GM21360 (cell line): Measurements from ENCODE around the gene FREY1.

Source experiments
- ATAC-seq: cut with Tn5 transposase; IDR thresholded peaks from one replicate; pipeline ENCODE4 v1.9.1; 2021; ENCODE audit warnings: mild to moderate bottlenecking, moderate library complexity; ENCODE audit not compliant: unreplicated experiment

FREY1 gene

DNA sequence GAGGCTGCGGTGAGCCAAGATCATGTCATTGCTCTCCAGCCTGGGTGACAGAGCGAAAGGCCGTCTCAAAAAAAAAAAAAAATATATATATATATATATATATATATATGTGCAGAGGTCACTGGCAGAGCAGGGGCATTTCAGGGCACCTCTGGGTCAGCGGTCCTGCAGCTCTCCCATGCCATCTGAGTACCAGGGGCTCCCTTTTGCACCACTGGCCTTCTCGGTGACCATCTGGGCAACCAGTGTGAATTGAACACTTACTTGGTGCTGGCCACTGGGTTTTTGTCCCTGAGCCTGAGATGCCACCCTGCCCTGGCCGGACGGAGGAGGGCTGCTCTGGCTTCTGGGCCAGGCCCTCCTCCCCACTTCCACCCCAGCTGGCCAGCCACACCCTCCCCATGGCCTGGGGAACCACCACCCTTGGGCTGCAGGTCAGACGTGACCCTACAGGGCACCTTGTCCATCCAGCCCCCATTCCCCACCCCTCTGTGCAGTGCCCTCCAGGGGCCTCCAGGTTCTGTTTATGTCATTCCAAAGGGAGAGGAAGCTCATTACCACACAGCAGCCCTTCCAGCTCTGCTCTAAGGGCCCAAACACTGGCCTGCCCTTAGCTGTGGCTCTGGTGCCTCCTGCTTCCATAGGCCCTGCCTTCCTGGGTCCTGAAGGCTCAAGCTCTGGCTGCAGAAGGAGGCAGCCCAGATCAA is 11.4 kb downstream of the FREY1 start:
- ATAC-seq, result no peak

DNA sequence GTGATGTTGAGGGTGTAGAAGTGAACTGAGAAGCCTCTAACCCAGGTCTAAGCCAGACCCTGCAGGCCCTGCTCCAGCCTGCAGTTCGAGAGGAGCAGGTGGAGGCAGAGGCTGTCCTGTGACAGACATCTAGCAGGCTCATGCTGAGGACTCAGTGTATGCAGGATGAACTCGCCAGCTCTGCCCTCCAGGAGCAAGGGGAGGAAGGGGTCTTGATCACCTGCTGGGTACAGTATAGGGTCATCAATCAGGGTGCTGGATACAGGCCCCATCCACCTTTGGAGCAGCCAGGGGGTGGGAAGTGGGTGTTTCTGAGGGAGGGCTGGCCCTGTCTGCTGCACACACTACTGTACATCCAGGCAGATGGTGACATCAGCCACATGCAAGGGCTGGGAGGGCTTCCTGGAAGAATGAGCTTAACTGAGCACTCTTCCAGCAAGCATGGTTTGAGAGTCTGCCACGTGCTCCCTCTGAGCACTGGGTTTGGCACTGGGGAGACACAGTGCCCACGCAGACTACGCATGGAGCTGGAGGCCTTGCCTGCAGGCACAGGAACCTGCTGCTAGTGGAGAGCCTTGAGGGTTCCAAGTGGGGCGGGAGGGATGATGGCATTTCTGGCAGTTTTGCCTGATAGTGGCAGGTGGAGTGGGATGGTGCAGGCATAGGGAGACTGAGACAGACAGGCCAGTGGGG is 12.4 kb downstream of the FREY1 start:
- no peak for ATAC-seq

DNA sequence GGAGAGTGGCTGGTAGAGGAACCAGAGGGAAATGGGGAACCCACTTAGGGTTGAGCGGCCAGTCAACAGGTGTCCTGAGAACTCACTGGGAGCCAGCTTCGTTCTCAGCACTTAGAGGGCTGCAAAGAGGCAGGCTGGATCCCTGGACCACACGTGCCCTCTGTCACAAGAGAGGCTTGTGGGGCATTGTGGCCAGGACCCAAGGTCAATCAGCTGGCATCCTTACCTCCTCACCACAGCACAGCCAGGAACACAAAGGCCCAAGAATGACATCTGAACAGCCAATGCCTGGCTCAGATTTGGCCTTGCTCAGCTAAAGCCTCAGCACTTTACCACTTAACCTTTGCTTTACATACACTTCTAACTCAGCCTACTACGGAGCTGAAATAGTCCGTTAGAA is 14.2 kb downstream of the FREY1 start:
- no peak for ATAC-seq

DNA sequence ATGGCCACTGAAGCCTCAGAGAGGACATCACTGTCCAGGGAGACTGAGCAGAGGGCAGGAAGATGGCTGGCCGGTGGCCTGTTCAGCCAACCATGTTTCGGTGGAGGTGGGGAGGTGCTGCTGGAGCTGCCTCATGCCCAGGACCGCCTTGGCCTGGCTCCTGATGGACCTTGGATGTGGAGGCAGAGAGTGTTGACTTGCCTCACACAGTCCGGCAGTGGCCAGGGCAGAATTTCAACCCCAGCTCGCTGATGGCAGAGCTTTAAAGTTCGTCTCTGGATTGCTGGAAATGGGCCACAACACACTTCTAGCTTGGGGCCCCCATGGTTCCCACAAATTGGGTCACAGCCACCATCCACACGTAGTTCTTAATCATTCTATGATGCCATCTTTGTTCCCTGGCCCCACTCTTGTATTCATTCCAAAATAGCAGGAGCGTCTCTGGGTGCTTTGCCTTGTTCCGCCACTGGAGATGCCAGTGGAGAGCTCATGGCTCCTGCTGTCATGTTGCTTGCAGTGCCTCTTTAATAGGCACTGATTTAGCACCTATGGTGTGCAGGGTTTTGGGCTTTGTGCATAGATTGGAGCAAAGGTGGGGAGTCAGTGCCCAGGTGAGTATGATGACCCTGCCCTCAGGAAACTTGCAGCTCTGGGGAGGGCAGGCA is 16.1 kb downstream of the FREY1 start:
- ATAC-seq, result no peak

DNA sequence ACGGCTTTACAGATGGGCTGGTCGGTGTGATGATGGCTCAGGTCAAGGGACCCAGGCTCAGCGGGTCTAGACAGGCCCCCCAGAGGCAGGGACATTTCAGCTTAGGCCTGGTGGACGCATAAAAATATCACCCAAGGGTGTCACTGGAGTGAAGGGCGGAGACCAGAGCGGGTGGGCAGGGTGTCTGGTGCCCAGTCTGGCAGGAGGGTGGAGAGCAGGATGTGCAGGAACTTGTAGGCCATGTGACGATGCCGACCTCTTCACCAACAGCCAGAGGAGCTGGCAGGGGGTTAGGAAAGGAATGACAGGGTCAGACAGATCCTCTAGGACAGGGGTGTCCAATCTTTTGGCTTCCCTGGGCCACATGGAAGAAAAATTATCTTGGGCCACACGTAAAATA is 17.1 kb downstream of the FREY1 start:
- no peak for ATAC-seq

DNA sequence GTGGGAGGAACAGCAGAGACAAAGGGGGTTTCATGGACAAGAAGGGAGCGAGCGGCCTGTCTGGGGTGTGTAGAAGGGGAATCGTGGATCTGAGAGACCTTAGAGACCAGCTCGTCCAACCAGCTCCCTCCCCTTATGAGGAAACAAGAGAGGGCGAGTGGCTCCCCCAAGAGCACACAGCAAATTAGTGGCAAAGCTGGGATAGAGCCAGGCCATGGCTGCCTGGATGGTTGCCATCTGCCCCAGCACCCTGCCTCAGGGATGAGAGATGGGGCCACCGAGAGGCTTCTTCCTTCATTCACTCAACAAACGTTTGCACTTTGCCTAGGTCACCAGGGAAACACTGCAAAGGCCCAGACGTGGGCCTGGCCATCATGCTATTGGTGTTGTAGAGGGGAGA is 17.5 kb downstream of the FREY1 start:
- ATAC-seq, result no peak

DNA sequence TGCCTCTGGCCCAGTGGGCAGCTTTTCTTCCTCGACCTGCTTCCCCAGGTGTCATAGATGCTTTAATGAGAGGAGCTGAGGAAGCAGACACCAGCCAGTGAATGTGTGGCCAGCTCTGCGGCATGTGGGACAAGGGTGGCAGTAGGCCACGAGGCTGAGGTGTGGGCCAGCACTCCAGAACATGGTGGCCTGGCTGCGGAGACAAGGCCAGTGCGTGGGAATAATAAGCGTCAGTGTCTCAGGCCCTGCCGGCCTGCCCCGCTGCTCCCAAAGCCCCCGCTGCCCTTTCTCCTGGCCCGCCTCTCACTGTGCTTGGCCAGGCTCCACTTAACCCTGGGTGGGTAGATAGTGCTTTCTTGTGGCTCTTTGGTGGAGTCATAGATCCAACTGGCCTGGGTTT is 19.5 kb downstream of the FREY1 start:
- ATAC-seq, result no peak

DNA sequence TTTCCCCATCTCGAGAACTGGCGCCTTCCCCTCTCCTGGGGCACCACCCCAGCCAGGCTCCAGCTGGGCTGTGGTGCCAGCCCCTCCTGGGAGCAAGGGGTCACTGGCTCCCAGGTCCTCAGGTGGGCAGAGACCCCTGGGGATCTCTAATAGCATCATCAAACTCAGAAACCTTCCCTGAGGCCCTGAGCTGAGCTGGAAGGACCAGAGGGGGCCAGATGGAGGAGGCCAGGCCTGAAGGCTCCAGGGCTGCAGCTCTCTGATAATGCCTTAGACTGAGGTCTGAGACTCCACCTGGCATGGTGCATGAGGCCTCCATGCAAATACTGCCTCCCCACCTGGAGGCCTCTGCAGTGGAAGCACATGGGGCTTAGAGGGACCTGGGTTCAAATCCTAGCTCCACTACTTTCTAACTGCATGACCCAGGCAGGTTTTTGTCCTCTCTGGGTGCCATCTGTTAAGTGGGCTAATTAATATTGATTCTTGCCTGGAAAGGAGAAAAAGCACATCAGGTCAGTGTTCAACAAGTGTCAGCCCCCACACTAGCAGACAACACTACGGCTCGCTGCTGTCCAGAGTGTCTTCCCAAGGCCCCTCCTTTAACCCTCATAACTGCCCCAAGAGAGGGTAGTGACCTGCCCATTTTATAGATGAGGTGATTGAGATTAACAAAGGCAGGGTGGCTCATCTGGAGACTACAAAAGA is 20.1 kb downstream of the FREY1 start:
- no peak for ATAC-seq

DNA sequence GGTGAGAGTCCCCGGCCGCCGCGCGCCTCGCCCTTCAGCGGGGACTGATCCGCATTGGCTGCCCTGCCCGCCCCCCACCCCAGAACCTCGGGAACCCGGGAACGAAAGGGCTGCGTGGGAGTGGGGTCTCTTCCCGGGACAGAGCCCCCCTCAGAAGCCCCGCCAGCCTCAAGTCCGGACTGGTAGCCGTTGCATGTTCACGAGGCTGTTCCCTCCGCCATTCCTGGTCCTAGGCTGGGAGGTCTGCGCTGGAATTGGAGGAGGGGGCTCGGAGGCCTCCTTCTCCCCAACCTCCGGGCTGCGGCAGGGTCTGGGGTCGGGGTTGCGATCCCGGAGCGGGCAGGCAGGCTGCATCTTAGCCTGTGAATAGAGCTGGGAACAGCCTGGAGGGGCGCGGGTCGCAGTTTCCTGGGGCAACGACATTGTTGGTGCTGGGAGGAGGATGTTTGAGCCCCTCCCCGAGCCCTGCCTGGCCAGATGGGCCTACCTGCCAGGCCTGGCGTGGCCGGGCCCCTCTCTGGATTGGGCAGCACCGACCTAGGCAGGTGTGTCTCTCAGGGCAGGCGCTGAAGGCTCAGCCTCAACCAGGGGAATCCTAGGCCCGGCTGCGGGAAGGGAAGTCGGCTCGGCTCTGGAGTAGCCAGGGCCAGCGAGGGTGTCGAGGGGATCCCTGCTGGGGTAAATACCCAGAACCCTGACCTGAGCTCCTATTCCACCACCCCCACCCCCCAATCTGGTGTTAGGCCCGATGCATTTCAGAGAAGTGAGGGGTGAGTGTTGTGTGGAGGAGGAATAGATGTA is 20.9 kb downstream of the FREY1 start:
- ATAC-seq, result no peak

DNA sequence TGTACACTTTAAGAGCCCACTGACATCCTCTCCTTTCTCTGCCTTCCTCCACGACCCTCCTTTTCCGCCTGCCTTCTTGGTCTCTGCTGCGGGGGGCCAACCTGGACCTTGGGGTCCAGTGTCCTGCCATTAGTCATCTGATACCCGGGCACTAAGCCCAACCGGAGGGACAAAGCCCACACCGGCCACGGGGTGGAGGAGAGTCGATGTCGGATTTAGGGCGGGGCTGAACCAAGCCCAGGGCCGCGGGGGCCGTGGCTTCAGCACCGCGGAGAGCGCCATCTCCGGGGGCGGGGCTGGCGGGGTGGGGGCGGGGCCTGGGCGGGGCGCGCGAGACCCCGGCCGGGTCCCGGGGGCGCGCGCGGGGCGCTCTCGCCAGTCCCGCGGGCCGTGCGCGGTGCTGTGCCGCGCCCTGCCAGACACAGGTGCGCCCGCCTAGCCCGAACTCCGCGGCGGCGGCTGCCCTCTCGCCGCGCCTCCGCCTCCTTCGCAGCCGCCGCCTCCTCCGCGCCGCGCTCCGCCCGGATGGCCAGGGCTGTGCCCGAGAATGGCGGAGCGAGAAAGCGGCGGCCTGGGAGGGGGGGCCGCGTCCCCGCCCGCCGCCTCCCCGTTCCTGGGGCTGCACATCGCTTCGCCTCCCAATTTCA is 21.7 kb downstream of the FREY1 start, which contains the start of gene MAPK8IP1:
Gene MAPK8IP1 (plus strand): TSS at position 378 of the 647 bp plus-strand sequence. CDS start 170 bp downstream, at position 548.
- ATAC-seq, result no peak

DNA sequence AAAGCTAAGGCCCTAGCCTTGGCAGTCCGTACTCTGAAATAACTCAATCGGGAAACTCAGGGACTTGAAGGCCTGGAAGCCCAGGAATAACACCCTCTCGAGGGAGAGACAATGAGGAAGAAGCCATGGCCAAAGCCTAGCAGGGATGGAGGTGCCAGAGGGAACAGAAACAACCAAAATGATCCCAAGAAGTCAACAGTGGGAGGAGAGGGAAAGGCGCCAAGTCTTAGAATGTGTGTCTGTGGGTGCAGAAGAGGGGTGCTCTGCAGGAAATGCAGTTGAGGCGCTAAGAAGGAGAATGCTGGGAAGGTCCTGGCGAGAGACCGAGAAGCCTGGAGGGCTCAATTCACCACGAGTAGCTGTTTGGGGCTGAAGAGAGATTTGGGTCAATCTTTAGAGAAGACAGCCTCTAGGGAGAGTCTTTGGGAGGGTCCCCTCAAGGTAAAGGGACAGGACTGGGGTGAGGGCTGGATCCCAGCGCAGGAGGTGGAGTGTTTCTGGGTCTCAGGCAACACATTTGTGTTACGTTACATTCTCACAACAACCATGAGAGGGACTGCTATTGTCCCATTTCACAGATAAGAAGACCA is 22.4 kb downstream of the FREY1 start:
- no peak for ATAC-seq

DNA sequence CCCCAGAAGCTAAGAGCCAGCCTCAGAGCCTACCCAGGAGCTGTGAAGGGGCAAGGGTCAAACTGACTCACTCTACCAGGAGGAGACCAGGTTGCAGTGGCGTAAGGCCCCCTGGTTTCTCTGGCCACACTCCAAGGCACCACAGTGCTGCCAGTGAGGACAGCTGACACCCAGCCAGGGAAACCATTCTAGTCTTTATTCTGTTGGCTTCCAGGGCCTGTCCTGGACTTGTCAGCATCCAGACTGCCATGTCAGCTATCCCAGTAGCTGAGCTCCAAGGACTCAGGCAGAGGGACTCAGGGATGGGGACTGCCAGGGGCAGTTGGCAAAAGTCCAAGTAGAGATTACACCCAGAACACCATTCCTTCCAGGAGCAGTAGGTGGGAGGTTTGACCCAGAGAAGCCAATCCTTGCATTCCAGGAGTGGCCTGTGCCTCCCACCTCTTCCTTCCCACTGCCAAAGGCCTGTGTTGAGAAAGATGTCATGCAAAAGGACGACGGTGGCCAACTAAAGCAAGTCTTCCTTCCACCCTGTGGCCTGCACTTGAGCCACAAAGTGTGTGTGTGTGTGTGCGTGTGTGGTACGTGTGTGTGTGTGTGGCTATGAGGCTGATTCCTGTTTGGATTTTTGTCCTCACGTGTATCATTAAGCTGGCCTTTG is 25.2 kb downstream of the FREY1 start:
- ATAC-seq, result no peak

DNA sequence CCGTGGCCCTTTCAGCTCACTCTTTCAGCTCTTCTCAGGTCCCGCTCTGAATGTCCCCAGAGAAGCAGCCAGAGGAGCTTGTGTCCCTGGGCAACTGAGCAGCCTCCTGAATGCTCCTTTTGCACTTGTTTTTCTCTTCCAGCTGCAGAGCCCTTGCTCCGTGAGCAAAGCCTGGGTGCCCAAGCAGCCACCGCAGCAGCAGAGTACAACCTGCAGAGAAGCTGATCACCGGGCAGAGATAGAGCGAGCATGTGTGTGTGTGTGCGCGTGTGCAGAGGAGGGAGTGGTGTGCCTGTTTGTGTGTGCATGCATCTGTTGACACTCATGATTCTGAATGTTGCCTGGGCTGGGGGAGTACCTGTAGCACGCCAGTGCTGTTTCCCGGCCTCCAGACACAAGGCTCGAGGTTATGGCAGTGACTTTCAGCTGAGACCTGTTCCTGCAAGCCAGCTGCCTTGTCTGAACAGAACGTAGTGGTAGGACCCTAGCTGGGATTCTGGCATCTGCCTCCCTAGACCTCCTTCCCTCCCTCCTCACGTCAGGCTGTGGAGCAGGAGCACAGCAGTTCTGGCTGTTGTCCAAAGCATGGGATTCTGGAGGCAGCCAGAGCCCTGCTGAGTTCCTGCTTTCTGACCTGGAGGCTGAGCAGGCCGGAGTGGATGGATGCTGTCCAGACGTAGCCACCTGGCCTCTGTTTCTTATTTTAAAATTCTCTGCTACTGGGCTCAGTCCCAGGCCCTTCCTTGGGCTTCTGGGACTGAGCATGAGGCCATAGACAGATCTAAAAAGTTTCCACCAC is 26.1 kb downstream of the FREY1 start:
- ATAC-seq, result no peak

DNA sequence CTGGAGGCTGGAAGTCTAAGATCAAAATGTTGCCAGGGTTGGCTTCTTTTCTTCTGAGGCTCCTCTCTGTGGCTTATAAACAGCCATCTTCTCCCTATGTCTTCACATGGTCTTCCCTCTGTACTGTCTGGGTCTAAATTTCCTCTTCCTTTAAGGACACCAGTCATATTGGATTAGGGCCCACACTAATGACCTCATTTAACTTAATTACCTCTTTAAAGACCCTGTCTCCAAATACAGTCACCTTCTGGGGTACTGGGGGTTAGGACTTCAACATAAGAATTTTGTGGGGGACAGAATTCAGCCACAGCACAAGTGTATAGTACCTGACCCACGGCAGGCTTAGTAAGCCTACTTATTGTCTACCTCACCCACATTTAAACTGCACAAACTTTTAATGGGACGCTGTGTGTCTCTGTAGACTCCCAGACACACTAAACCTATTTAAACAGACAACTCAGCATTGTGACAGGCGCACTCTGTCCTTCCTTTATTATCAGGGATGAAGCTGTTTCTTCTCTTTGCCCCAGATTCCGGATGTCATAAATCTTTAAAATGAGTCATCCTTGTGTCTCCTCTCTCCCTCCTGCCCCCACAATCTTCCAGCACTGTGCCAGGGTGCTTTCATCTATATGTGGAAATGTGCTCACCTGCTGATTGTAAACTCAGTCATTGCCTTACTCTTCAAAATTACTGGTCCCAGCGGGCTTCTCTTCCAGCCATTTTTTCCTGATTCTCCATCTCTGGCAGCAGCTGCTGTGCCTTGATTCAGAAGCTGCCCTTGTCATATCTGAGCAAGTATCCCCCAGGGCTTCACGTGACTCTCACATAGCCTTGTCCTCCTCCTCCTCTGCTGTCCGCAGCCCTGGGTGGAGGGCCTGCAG is 27.0 kb downstream of the FREY1 start:
- ATAC-seq, result no peak

DNA sequence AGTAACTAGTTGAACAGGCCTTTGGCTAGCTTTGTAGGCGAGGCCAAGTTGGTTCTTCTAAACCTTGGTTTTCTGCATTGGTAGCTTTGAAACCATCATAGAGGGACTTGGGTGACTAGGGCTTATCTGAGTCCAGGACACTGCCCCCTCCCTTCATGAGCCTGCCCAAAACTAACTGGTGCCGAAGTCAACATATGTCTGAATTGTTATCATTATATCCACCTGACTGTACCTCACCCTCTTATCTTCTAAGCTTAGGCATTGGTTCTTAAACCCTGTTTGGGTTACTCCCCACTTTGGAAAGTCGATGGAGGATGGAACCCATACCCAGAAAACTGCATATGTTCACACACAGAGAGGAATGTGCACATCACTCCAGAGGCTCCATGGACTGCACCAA is 29.2 kb downstream of the FREY1 start:
- ATAC-seq, result no peak

DNA sequence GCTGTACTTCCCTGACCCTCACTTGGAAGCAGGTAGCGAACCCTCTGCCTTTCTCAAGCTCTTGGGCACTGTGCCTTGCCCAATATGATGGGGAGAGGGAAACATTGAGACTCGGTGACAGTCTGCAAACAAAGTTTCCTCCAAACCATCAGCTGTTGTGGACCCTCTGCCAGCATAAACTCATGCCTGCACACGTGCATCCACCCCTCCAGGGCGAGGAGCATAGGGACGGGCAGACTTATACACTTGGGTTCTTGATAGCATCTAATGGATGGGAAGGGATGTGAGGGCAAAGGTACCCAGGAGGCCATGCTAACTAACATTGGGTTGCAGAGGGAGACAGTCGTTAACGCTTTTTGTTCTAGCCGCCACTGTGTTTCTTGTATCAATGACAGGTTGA is 29.9 kb downstream of the FREY1 start:
- no peak for ATAC-seq

DNA sequence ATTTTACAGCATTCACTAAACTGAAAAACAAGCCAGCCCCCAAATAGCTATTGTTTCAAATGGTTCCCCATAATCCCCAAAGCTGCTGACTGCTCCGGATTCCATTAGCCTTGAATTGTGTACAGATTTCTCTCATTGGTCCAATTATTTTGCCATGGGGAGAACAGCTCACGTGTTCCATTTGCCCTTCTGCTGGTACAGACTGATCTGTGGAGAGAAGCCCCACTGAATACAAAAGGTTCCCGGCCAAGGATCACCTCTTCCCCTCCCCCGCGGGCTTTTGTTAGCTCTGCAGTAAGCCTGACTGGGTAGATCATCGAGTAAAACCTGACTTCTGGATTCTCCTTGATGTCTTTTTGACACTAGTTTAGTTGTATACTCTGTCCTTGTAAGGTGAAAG is 30.7 kb downstream of the FREY1 start:
- ATAC-seq, result no peak
